ENCODE measurements around the gene KCNK18. TPM values are rescaled to one million over a fixed set of nuclear protein-coding genes. Genes with fewer than 3 reads are reported as not detected.
A peak's percentile ranks its signal among the peaks of the same experiment; 100 is the strongest.

The KCNK18 gene
- total and polyA plus RNA-seq, 2 experiments from 2014 or later, result not detected

DNA sequence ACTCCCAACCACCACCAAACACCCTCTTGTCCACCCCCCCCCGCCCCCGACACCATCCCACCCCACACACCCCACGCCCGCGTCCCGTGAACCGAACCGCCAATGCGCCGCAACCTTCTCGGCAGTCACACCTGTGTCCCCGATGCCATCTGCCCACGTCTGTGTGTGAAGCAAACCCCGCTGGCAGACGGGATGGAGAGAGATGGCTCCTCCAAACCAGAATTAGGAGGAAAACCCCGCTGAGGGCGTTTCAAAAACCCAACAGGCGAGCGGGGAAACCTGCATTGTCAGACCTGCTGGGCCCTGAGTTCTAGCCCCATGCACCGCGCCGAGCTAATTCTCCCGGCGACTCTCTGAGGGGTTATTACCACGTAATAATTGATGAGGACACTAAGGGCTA, 28.6 kb upstream of the KCNK18 start:
- peak overlapping the region; percentile 86 for H3K4me2 ChIP-seq
- ATAC-seq (peak; percentile 5), DNase-seq (ENCODE audit: low spot score) (peak; percentile 60)
- H3K36me3 ChIP-seq (ENCODE audit: insufficient read depth), result no peaks in the 10 kb centered on the region
- no peaks in the 10 kb centered on the region for H3K79me2 ChIP-seq (replicated peaks; ENCODE audit: insufficient read depth)
- TF ChIP-seq EZH2 (IDR thresholded peaks at IDR 0.05; ENCODE audit: low read depth, unreplicated experiment) (peak; percentile 77), STAT1 (IDR thresholded peaks at IDR 0.05; ENCODE audit: unreplicated experiment) (no peak)
- TF ChIP-seq, protein P1, sequence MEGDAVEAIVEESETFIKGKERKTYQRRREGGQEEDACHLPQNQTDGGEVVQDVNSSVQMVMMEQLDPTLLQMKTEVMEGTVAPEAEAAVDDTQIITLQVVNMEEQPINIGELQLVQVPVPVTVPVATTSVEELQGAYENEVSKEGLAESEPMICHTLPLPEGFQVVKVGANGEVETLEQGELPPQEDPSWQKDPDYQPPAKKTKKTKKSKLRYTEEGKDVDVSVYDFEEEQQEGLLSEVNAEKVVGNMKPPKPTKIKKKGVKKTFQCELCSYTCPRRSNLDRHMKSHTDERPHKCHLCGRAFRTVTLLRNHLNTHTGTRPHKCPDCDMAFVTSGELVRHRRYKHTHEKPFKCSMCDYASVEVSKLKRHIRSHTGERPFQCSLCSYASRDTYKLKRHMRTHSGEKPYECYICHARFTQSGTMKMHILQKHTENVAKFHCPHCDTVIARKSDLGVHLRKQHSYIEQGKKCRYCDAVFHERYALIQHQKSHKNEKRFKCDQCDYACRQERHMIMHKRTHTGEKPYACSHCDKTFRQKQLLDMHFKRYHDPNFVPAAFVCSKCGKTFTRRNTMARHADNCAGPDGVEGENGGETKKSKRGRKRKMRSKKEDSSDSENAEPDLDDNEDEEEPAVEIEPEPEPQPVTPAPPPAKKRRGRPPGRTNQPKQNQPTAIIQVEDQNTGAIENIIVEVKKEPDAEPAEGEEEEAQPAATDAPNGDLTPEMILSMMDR (conservative IDR thresholded peaks at IDR 0.05; ENCODE audit: low read depth in 2 of 2), result no peak
- peaks cover 98% of the 10 kb centered on the region for H3K27me3 Mint-ChIP-seq (ENCODE audit: insufficient read depth, low read depth, poor library complexity)
- H3K4me3 ChIP-seq, result peak overlapping the region; percentile 63
- H3K9me2 ChIP-seq (ENCODE audit: insufficient read depth), result no peaks in the 10 kb centered on the region
- peaks cover 12% of the 10 kb centered on the region for H4K20me1 ChIP-seq (replicated peaks; ENCODE audit: insufficient read depth)
- H2AFZ ChIP-seq, result no peak overlapping the region
- H3K4me3 Mint-ChIP-seq, result peak overlapping the region; percentile 69
- no peak overlapping the region for H3K27ac Mint-ChIP-seq
- no peaks in the 10 kb centered on the region for H3K9me3 Mint-ChIP-seq
- H3K27me3 ChIP-seq (ENCODE audit: insufficient read depth), result peaks cover 100% of the 10 kb centered on the region
- no peak overlapping the region for H3K27ac ChIP-seq (ENCODE audit: low read depth)
- H3K4me1 Mint-ChIP-seq, result peaks cover 25% of the 10 kb centered on the region
- H3F3A ChIP-seq (replicated peaks; ENCODE audit: low read depth), result 0 out of 2 replicates have a peak, but pooled peaks cover 6% of the 10 kb centered on the region
- H3K36me3 Mint-ChIP-seq (ENCODE audit: low read depth), result no peaks in the 10 kb centered on the region
- peaks cover 15% of the 10 kb centered on the region for H3K4me1 ChIP-seq (ENCODE audit: insufficient read depth)

DNA sequence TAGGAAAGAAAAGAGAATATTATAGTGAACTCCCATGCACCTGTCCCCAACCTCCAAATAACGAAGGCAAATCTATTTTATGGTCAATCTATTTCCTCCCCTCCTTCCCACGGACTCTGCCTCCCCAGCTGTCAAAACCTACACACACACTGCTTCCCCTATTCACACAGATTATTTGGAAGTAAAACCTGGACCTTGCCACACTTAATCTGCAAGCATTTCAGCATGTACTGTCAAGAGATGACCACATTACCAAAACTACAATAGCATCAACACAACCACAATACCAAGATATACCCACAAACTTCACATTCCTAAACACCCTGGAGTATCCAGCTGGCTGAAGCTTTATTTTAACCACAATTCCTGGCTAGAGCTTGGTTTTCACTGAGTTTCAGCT, 27.8 kb upstream of the KCNK18 start:
- H3K9me3 Mint-ChIP-seq, result no peaks in the 10 kb centered on the region
- peaks cover 97% of the 10 kb centered on the region for H3K27me3 Mint-ChIP-seq (ENCODE audit: insufficient read depth, low read depth, poor library complexity)
- no peak overlapping the region for H3K4me2 ChIP-seq
- no peak overlapping the region for H3K27ac ChIP-seq (ENCODE audit: low read depth)
- H3K4me3 Mint-ChIP-seq, result no peak overlapping the region; the same call in 2 of the 3 replicates
- H4K20me1 ChIP-seq (replicated peaks; ENCODE audit: insufficient read depth), result peaks cover 12% of the 10 kb centered on the region
- no peaks in the 10 kb centered on the region for H3K9me2 ChIP-seq (ENCODE audit: insufficient read depth)
- H3F3A ChIP-seq (replicated peaks; ENCODE audit: low read depth), result peaks cover 6% of the 10 kb centered on the region; the same call in 1 of the 2 replicates
- no peaks in the 10 kb centered on the region for H3K79me2 ChIP-seq (replicated peaks; ENCODE audit: insufficient read depth)
- peaks cover 9% of the 10 kb centered on the region for H3K4me1 ChIP-seq (ENCODE audit: insufficient read depth)
- no peaks in the 10 kb centered on the region for H3K36me3 Mint-ChIP-seq (ENCODE audit: low read depth)
- ATAC-seq, result no peak
- H3K27ac Mint-ChIP-seq, result no peak overlapping the region
- no peak overlapping the region for H2AFZ ChIP-seq
- H3K4me1 Mint-ChIP-seq, result peaks cover 27% of the 10 kb centered on the region
- no peak for DNase-seq (ENCODE audit: low spot score)
- no peaks in the 10 kb centered on the region for H3K36me3 ChIP-seq (ENCODE audit: insufficient read depth)
- H3K27me3 ChIP-seq (ENCODE audit: insufficient read depth), result peaks cover 100% of the 10 kb centered on the region
- H3K4me3 ChIP-seq, result no peak overlapping the region
- TF ChIP-seq, protein P2, sequence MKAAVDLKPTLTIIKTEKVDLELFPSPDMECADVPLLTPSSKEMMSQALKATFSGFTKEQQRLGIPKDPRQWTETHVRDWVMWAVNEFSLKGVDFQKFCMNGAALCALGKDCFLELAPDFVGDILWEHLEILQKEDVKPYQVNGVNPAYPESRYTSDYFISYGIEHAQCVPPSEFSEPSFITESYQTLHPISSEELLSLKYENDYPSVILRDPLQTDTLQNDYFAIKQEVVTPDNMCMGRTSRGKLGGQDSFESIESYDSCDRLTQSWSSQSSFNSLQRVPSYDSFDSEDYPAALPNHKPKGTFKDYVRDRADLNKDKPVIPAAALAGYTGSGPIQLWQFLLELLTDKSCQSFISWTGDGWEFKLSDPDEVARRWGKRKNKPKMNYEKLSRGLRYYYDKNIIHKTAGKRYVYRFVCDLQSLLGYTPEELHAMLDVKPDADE (IDR thresholded peaks at IDR 0.05), result no peak
- TF ChIP-seq POLR2AphosphoS5 (IDR thresholded peaks at IDR 0.05; ENCODE audit: low read depth) (no peak), CREB1 (CRISPR knock-in tag; IDR thresholded peaks at IDR 0.05; ENCODE audit: low read depth) (no peak), EZH2 (IDR thresholded peaks at IDR 0.05; ENCODE audit: low read depth, unreplicated experiment) (peak; percentile 47), ZNF331 (CRISPR knock-in tag; IDR thresholded peaks at IDR 0.05; ENCODE audit: low read depth) (no peak)
- TF ChIP-seq, protein P3, sequence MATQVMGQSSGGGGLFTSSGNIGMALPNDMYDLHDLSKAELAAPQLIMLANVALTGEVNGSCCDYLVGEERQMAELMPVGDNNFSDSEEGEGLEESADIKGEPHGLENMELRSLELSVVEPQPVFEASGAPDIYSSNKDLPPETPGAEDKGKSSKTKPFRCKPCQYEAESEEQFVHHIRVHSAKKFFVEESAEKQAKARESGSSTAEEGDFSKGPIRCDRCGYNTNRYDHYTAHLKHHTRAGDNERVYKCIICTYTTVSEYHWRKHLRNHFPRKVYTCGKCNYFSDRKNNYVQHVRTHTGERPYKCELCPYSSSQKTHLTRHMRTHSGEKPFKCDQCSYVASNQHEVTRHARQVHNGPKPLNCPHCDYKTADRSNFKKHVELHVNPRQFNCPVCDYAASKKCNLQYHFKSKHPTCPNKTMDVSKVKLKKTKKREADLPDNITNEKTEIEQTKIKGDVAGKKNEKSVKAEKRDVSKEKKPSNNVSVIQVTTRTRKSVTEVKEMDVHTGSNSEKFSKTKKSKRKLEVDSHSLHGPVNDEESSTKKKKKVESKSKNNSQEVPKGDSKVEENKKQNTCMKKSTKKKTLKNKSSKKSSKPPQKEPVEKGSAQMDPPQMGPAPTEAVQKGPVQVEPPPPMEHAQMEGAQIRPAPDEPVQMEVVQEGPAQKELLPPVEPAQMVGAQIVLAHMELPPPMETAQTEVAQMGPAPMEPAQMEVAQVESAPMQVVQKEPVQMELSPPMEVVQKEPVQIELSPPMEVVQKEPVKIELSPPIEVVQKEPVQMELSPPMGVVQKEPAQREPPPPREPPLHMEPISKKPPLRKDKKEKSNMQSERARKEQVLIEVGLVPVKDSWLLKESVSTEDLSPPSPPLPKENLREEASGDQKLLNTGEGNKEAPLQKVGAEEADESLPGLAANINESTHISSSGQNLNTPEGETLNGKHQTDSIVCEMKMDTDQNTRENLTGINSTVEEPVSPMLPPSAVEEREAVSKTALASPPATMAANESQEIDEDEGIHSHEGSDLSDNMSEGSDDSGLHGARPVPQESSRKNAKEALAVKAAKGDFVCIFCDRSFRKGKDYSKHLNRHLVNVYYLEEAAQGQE (IDR thresholded peaks at IDR 0.05; ENCODE audit: unreplicated experiment), result no peak
